ENCODE data around the gene PTPRN2.
"Not testable (repeated sequence)": the region's sequence is repeated elsewhere in the genome, so short reads cannot be mapped to it uniquely, and the experiment has no call there.

Gene PTPRN2

GRCh38 chr7:158353606-158354570 lies 233.7 kb downstream of the PTPRN2 start:
- no peak for FAIRE-seq
- TF ChIP-seq, protein P1, sequence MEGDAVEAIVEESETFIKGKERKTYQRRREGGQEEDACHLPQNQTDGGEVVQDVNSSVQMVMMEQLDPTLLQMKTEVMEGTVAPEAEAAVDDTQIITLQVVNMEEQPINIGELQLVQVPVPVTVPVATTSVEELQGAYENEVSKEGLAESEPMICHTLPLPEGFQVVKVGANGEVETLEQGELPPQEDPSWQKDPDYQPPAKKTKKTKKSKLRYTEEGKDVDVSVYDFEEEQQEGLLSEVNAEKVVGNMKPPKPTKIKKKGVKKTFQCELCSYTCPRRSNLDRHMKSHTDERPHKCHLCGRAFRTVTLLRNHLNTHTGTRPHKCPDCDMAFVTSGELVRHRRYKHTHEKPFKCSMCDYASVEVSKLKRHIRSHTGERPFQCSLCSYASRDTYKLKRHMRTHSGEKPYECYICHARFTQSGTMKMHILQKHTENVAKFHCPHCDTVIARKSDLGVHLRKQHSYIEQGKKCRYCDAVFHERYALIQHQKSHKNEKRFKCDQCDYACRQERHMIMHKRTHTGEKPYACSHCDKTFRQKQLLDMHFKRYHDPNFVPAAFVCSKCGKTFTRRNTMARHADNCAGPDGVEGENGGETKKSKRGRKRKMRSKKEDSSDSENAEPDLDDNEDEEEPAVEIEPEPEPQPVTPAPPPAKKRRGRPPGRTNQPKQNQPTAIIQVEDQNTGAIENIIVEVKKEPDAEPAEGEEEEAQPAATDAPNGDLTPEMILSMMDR (IDR thresholded peaks at IDR 0.05; ENCODE audit: insufficient read depth, missing control alignments) = peak; percentile 33
- DNase-seq (ENCODE audit: insufficient read length, low spot score) = no peak

DNA sequence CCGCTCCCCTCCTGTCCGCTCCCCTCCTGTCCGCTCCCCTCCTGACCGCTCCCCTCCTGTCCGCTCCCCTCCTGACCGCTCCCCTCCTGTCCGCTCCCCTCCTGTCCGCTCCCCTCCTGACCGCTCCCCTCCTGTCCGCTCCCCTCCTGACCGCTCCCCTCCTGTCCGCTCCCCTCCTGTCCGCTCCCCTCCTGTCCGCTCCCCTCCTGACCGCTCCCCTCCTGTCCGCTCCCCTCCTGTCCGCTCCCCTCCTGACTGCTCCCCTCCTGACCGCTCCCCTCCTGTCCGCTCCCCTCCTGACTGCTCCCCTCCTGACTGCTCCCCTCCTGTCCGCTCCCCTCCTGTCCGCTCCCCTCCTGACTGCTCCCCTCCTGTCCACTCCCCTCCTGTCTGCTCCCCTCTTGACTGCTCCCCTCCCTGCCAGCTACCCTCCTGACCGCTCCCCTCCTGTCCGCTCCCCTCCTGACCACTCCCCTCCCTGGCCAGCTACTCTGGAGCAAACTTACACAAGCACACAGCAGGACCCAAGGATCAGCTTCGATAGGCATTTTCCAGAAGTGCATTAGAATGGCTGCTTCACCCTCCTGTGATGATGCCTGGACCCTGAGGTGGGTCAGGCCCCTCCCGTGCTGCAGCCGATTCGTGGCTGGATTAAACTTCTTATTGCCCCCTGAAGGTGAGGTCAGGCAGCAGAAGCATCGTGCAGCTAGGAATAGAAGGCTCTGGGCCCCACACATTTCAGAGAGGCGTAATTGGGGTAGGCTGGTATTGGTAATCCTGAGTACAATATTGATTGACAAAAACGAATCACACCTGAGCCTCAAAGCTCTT lies 235.5 kb downstream of the PTPRN2 start:
- not testable (repeated sequence) for DNase-seq (ENCODE audit: insufficient read length, low spot score); FAIRE-seq

DNA sequence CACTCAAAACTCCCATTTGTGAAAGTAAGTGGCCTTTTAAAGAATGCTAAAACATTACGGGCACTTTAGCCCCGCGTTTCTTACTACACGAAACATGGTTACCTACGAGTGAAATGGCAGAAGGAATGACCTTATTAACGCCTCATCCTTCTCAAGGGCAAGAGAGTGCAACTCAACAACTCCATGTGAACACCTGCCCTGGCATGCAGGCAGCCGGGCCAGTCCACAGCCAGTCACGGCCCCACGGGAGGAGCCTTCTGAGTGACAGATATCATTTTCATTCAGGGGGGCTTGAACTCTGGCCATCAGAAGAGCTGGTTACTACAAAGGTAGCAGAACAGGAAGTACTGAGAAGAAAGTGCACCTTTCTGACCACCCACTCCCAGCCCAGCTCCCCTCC lies 236.1 kb downstream of the PTPRN2 start:
- TF ChIP-seq, protein P1 (IDR thresholded peaks at IDR 0.05; ENCODE audit: insufficient read depth, missing control alignments) = no peak
- FAIRE-seq (no peak), DNase-seq (ENCODE audit: insufficient read length, low spot score) (no peak)

GRCh38 chr7:158351051-158351450 lies 236.6 kb downstream of the PTPRN2 start:
- TF ChIP-seq, protein P1 (IDR thresholded peaks at IDR 0.05; ENCODE audit: insufficient read depth, missing control alignments) = no peak
- FAIRE-seq (no peak), DNase-seq (ENCODE audit: insufficient read length, low spot score) (no peak)

DNA sequence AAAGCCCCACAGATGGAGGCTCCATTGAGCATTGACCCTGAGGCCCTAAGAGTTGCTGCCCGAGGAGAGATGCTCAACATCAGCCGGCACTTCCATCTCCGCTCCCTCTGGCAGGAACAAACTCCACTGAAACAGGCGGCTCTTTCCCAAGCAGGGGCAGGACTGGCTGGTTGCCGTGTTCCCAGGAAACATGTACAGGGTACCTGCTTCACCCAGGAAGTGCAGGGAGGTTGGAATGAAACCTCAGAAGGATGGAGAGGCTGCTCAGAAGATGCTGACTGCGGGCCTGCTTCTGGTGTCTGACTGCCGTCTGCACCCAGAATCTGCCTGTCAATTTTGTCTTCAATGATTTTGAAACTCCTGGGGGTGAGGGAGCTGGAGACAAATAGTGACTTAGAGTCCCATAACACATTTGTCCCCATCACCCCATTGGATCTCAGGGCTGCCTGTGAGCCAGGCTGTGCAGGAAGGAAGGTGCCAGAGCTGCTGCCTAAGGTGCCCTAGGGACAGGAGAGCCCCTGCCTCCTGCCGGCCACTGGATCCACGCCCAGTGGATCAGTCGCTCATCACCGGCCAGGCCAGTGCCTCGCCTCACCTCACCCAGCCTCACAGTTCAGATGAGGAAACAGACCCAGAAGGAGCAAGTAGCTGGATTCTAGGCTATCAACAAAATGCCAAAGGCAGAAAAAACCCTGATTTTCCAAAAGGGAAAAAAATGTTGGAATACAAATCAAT lies 237.3 kb downstream of the PTPRN2 start:
- TF ChIP-seq, protein P1 (IDR thresholded peaks at IDR 0.05; ENCODE audit: insufficient read depth, missing control alignments) = no peak
- DNase-seq (ENCODE audit: insufficient read length, low spot score) (no peak), FAIRE-seq (no peak)

- no peak for DNase-seq (ENCODE audit: insufficient read length, low spot score)
- TF ChIP-seq, protein P1 (IDR thresholded peaks at IDR 0.05; ENCODE audit: insufficient read depth, missing control alignments) = no peak
- FAIRE-seq = no peak
Observed at GRCh38 chr7:158348446-158348845, 239.2 kb downstream of the PTPRN2 start.

DNA sequence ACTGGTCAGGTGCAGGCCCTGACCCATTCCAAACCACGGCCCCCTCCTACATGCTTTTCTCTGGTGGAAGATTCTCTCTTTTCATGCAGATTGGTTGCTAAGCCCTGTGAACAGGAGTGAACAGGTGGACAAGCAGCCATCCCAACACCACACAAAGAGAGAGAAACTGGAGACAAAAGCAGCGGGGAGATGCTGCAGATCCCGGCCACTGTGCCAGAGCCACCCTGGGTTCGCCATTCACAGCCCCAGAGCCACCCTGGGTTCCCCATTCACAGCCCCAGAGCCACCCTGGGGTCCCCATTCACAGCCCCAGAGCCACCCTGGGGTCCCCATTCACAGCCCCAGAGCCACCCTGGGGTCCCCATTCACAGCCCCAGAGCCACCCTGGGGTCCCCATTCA lies 239.6 kb downstream of the PTPRN2 start:
- DNase-seq (ENCODE audit: insufficient read length, low spot score); FAIRE-seq: not testable (repeated sequence)
